Effector memory CD4-positive, alpha-beta T cell (primary cell): Measurements from ENCODE around the gene FAM83G.

ENCODE experiments used
- DNase-seq, 3 donors: peaks; one replicate each; pipeline ENCODE4 v3.0.0-alpha.2; 2020
- H3K27ac ChIP-seq: 2 replicates; pipeline ENCODE4 v1.7.0; 2013; ENCODE audit warnings: mild to moderate bottlenecking, low read length, moderate library complexity; ENCODE audit not compliant: insufficient read depth, poor library complexity, severe bottlenecking
- H3K27me3 ChIP-seq: replicated peaks from 2 replicates; pipeline ENCODE4 v1.7.0; 2013; ENCODE audit warnings: mild to moderate bottlenecking, low read length; ENCODE audit not compliant: insufficient read depth, control insufficient read depth, poor library complexity, severe bottlenecking
- H3K36me3 ChIP-seq: 2 replicates; pipeline ENCODE4 v1.7.0; 2013; ENCODE audit warnings: mild to moderate bottlenecking, low read length, moderate library complexity; ENCODE audit not compliant: control insufficient read depth, insufficient read depth
- H3K4me1 ChIP-seq: 2 replicates; pipeline ENCODE4 v1.7.0; 2013; ENCODE audit warnings: low read length, mild to moderate bottlenecking; ENCODE audit not compliant: control insufficient read depth, insufficient read depth, poor library complexity, severe bottlenecking
- H3K4me3 ChIP-seq: 2 replicates; pipeline ENCODE4 v1.7.0; 2013; ENCODE audit warnings: low read length, low read depth, mild to moderate bottlenecking; ENCODE audit not compliant: insufficient read depth, poor library complexity, severe bottlenecking
- H3K9me3 ChIP-seq: 2 replicates; pipeline ENCODE4 v1.7.0; 2013; ENCODE audit warnings: mild to moderate bottlenecking, low read length, moderate library complexity; ENCODE audit not compliant: control insufficient read depth

FAM83G gene

GRCh38 chr17:18991531-18992315, 12.8 kb downstream of the FAM83G start:
- Histone ChIP-seq H3K4me3 (no peak overlapping the region), H3K27ac (no peak overlapping the region), H3K27me3 (no peaks in the 10 kb centered on the region), H3K36me3 (peaks cover 15% of the 10 kb centered on the region), H3K9me3 (no peaks in the 10 kb centered on the region), H3K4me1 (peaks cover 19% of the 10 kb centered on the region)
- no peak for DNase-seq

- Histone ChIP-seq H3K36me3 (peaks cover 15% of the 10 kb centered on the region), H3K4me3 (no peak overlapping the region), H3K27ac (no peak overlapping the region), H3K4me1 (peaks cover 19% of the 10 kb centered on the region), H3K27me3 (no peaks in the 10 kb centered on the region), H3K9me3 (no peaks in the 10 kb centered on the region)
- DNase-seq, result no peak
These were observed 14.2 kb downstream of the FAM83G start for GRCh38 chr17:18990331-18990730.

- no peak overlapping the region for H3K4me3 ChIP-seq
- no peak overlapping the region for H3K27ac ChIP-seq
- H3K27me3 ChIP-seq, result no peaks in the 10 kb centered on the region
- H3K9me3 ChIP-seq, result no peaks in the 10 kb centered on the region
- H3K4me1 ChIP-seq, result peaks cover 13% of the 10 kb centered on the region
- H3K36me3 ChIP-seq, result peaks cover 15% of the 10 kb centered on the region
- DNase-seq, result no peak
These were observed 15.9 kb downstream of the FAM83G start for GRCh38 chr17:18988546-18989173.

GRCh38 chr17:18987862-18988545, 16.6 kb downstream of the FAM83G start:
- Histone ChIP-seq H3K36me3 (peaks cover 11% of the 10 kb centered on the region), H3K27ac (no peak overlapping the region), H3K4me1 (peaks cover 7% of the 10 kb centered on the region), H3K27me3 (no peaks in the 10 kb centered on the region), H3K9me3 (no peaks in the 10 kb centered on the region), H3K4me3 (no peak overlapping the region)
- no peak for DNase-seq

- Histone ChIP-seq H3K9me3 (no peaks in the 10 kb centered on the region), H3K4me1 (no peaks in the 10 kb centered on the region), H3K4me3 (no peak overlapping the region), H3K27me3 (no peaks in the 10 kb centered on the region), H3K36me3 (peaks cover 11% of the 10 kb centered on the region), H3K27ac (no peak overlapping the region)
- DNase-seq, result no peak
These were observed 17.3 kb downstream of the FAM83G start for GRCh38 chr17:18987230-18987610.

GRCh38 chr17:18986541-18987229, 17.9 kb downstream of the FAM83G start:
- no peaks in the 10 kb centered on the region for H3K27me3 ChIP-seq
- H3K4me1 ChIP-seq, result no peaks in the 10 kb centered on the region
- no peak overlapping the region for H3K4me3 ChIP-seq
- H3K36me3 ChIP-seq, result peaks cover 11% of the 10 kb centered on the region
- H3K9me3 ChIP-seq, result no peaks in the 10 kb centered on the region
- no peak for DNase-seq
- H3K27ac ChIP-seq, result no peak overlapping the region

- no peak overlapping the region for H3K27ac ChIP-seq
- no peak overlapping the region for H3K4me3 ChIP-seq
- H3K4me1 ChIP-seq, result no peaks in the 10 kb centered on the region
- DNase-seq, result no peak
- H3K36me3 ChIP-seq, result peaks cover 11% of the 10 kb centered on the region
- H3K27me3 ChIP-seq, result no peaks in the 10 kb centered on the region
- no peaks in the 10 kb centered on the region for H3K9me3 ChIP-seq
These were observed 19.1 kb downstream of the FAM83G start for GRCh38 chr17:18985475-18985874.

- peaks cover 11% of the 10 kb centered on the region for H3K36me3 ChIP-seq
- no peaks in the 10 kb centered on the region for H3K9me3 ChIP-seq
- no peak for DNase-seq
- H3K27ac ChIP-seq, result no peak overlapping the region
- H3K27me3 ChIP-seq, result no peaks in the 10 kb centered on the region
- H3K4me3 ChIP-seq, result no peak overlapping the region
- H3K4me1 ChIP-seq, result no peaks in the 10 kb centered on the region
These were observed 20.1 kb downstream of the FAM83G start for GRCh38 chr17:18984273-18985114.

GRCh38 chr17:18981642-18982424, 22.7 kb downstream of the FAM83G start:
- Histone ChIP-seq H3K36me3 (peaks cover 19% of the 10 kb centered on the region), H3K27me3 (no peaks in the 10 kb centered on the region), H3K4me1 (no peaks in the 10 kb centered on the region), H3K27ac (no peak overlapping the region), H3K9me3 (no peaks in the 10 kb centered on the region), H3K4me3 (no peak overlapping the region)
- DNase-seq, result no peak
